IMR-90 (cell line): ENCODE data around the gene CNDP1.
A peak's percentile ranks its signal among the peaks of the same experiment; 100 is the strongest.

Experiments used
- CTCF ChIP-seq: conservative IDR thresholded peaks from 2 replicates; pipeline ENCODE4 v1.5.1; 2012; ENCODE audit warnings: mild to moderate bottlenecking, low read depth, low read length, improper control_type of control experiment
- FOS ChIP-seq: fragments of 150-350 bp; IDR thresholded peaks from 2 replicates; pipeline ENCODE4 v1.6.1; 2016; ENCODE audit warnings: low read depth, low read length
- MAFK ChIP-seq: IDR thresholded peaks from 2 replicates; pipeline ENCODE4 v1.6.1; 2012; ENCODE audit warnings: low read depth, low read length, improper control_type of control experiment
- POLR2A ChIP-seq: IDR thresholded peaks from 2 replicates; pipeline ENCODE4 v1.6.1; 2012; ENCODE audit warnings: mild to moderate bottlenecking, low read depth, low read length

GRCh38 chr18:74493689-74494088, 40.6 kb upstream of the CNDP1 start:
- TF ChIP-seq CTCF (peak; percentile 37), MAFK (no peak), POLR2A (no peak), FOS (no peak)
